Measurements from ENCODE around the gene FBXO28.

DNA sequence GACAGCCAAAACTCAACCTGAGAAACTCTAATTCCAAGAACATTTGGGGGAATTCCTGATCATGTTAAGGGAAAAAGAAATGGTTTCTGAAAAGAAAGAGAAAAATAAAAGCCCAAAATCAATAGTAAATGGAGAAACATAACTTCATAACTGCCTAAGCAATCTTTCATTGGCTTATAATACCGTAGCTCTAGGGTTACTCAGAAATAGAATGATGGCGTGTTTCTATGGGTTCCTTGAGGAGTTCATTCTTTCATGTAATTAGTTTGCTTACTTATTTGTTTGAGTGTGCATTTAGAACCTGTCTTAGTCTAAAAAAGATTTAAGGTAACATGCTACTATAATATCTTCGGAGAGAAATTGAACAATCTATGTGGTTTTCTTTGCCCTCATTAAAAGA lies 37.5 kb upstream of the FBXO28 start:
- TF ChIP-seq CTCF (IDR thresholded peaks at IDR 0.05) = no peak
- TF ChIP-seq EZH2phosphoT487 (IDR thresholded peaks at IDR 0.05) = no peak
- no peak for TF ChIP-seq EZH2 (IDR thresholded peaks at IDR 0.05)
